NT2/D1 (cell line): ENCODE results near the gene PACS1.

Experiments used
- SUZ12 ChIP-seq: IDR thresholded peaks from 2 replicates; pipeline ENCODE4 v1.6.1; 2011; ENCODE audit not compliant: insufficient read length, insufficient read depth; ENCODE audit errors: extremely low read depth
- YY1 ChIP-seq: IDR thresholded peaks from 2 replicates; pipeline ENCODE4 v1.6.1; 2011; ENCODE audit not compliant: insufficient read length, insufficient read depth
- ZNF274 ChIP-seq: IDR thresholded peaks from 2 replicates; pipeline ENCODE4 v1.6.1; 2011; ENCODE audit warnings: mild to moderate bottlenecking, low read depth, low read length

- TF ChIP-seq ZNF274 (no peak), YY1 (no peak), SUZ12 (no peak)
These were observed 216.6 kb downstream of the PACS1 start for GRCh38 chr11:66286699-66287098.
